Endothelial cell of umbilical vein (primary cell): ENCODE results near the gene SELPLG. TPM values are rescaled to one million over a fixed set of nuclear protein-coding genes. Genes with fewer than 3 reads are reported as not detected.

ENCODE experiments used
- BruUV-seq: library from RNA; stranded (reverse); fragments of 400-500 nt; replicated peaks from 2 replicates; lab custom pipeline; 2021; lab: Mats Ljungman, UMichigan
- CTCF ChIA-PET: fragments of 300-600, 350-600 bp; sonication (Branson Sonifier 250); formaldehyde crosslinking; loops from one replicate; lab custom pipeline; 2021; ENCODE audit warnings: antibody characterized with exemption, inconsistent platforms; lab: Charles Lee
- POLR2A ChIA-PET: fragments of 300-600, 350-600 bp; sonication (Branson Sonifier 250); formaldehyde crosslinking; loops from one replicate; lab custom pipeline; 2021; ENCODE audit warnings: antibody characterized with exemption, inconsistent platforms; lab: Charles Lee
- DNase-seq: peaks from one replicate; pipeline ENCODE4 v3.0.0-alpha.2; 2011; ENCODE audit warnings: low read depth, low spot score
- FAIRE-seq: peaks from 2 replicates; lab custom pipeline; 2011; peaks lifted over from hg19 to GRCh38; lab: Jason Lieb, UNC
- H2AFZ ChIP-seq: 2 replicates; pipeline ENCODE4 v1.6.0; 2012; ENCODE audit warnings: low read depth, low read length, control low read depth, inconsistent platforms
- H3K27ac ChIP-seq: 2 replicates; pipeline ENCODE4 v1.5.1; 2011; ENCODE audit warnings: low read depth, mild to moderate bottlenecking, control low read depth, low read length, moderate library complexity; ENCODE audit not compliant: insufficient read depth
- H3K27me3 ChIP-seq, 2 experiments: 2 replicates each; pipeline versions ENCODE4 v1.6.0 to v1.6.1; 2011; ENCODE audit warnings: low read length in 2 of 2, mixed read lengths in 1 of 2; ENCODE audit not compliant: control insufficient read depth in 2 of 2, insufficient read depth in 2 of 2
- H3K36me3 ChIP-seq, 2 experiments: 2 replicates in 1 of 2; 3 replicates in 1 of 2; pipeline ENCODE4 v1.5.1; 2011; ENCODE audit warnings: low read length in 2 of 2, mild to moderate bottlenecking in 1 of 2, moderate library complexity in 1 of 2; ENCODE audit not compliant: control insufficient read depth in 2 of 2, insufficient read depth in 2 of 2; ENCODE audit errors: extremely low read depth in 1 of 2
- H3K4me1 ChIP-seq: 3 replicates; pipeline ENCODE4 v1.5.1; 2011; ENCODE audit warnings: mild to moderate bottlenecking, low read length; ENCODE audit not compliant: control insufficient read depth, insufficient read depth; ENCODE audit errors: extremely low read depth
- H3K4me2 ChIP-seq: 2 replicates; pipeline ENCODE4 v1.6.1; 2011; ENCODE audit warnings: low read length, control low read depth, mixed read lengths; ENCODE audit not compliant: insufficient read depth
- H3K4me3 ChIP-seq, 3 experiments: fragments of 200-600 bp in 1 of 3; sonication (generic), shearing (Covaris generic) in 1 of 3; replicated peaks in 1 of 3; 2 replicates each; pipeline ENCODE4 v1.5.1; 2011 to 2016; ENCODE audit warnings: control low read depth in 3 of 3, low read length in 3 of 3, mild to moderate bottlenecking in 2 of 3, inconsistent platforms in 1 of 3, low read depth in 1 of 3, moderate library complexity in 1 of 3; ENCODE audit not compliant: insufficient read depth in 1 of 3
- H3K79me2 ChIP-seq: 2 replicates; pipeline ENCODE4 v1.6.0; 2012; ENCODE audit warnings: low read length, inconsistent platforms; ENCODE audit not compliant: control insufficient read depth, insufficient read depth
- H3K9ac ChIP-seq: replicated peaks from 2 replicates; pipeline ENCODE3; 2011; ENCODE audit warnings: low read length, control low read depth; ENCODE audit not compliant: insufficient read depth; ENCODE audit errors: extremely low read depth
- H3K9me1 ChIP-seq: replicated peaks from 3 replicates; pipeline ENCODE4 v1.6.0; 2011; ENCODE audit warnings: mild to moderate bottlenecking, low read length; ENCODE audit not compliant: control insufficient read depth, insufficient read depth; ENCODE audit errors: extremely low read depth
- H3K9me3 ChIP-seq: replicated peaks from 2 replicates; pipeline ENCODE4 v1.5.1; 2012; ENCODE audit warnings: low read length, inconsistent platforms; ENCODE audit not compliant: control insufficient read depth, insufficient read depth
- H4K20me1 ChIP-seq: replicated peaks from 2 replicates; pipeline ENCODE3; 2011; ENCODE audit warnings: mild to moderate bottlenecking, low read length; ENCODE audit not compliant: control insufficient read depth, insufficient read depth; ENCODE audit errors: extremely low read depth
- CTCF ChIP-seq, 2 donors: IDR thresholded peaks; 1 replicate in 1 of 2; 2 replicates in 1 of 2; pipeline ENCODE4 v1.5.1; 2011; ENCODE audit warnings: low read length in 2 of 2, mild to moderate bottlenecking in 2 of 2, moderate library complexity in 2 of 2, control low read depth in 1 of 2, inconsistent platforms in 1 of 2, low read depth in 1 of 2; ENCODE audit not compliant: insufficient read depth in 1 of 2; ENCODE audit errors: extremely low read depth in 1 of 2
- EZH2 ChIP-seq: IDR thresholded peaks from 2 replicates; pipeline ENCODE4 v1.6.1; 2012; ENCODE audit warnings: borderline replicate concordance, low read depth, mild to moderate bottlenecking, moderate library complexity, low read length, inconsistent platforms; ENCODE audit not compliant: severe bottlenecking
- FOS ChIP-seq: IDR thresholded peaks from 2 replicates; pipeline ENCODE4 v1.6.1; 2011; ENCODE audit warnings: mild to moderate bottlenecking, low read length, moderate library complexity, borderline replicate concordance; ENCODE audit not compliant: insufficient read depth
- GATA2 ChIP-seq: IDR thresholded peaks from 2 replicates; pipeline ENCODE4 v1.7.0; 2011; ENCODE audit warnings: low read depth, mild to moderate bottlenecking, moderate library complexity, mixed read lengths, low read length; ENCODE audit not compliant: insufficient read length, insufficient read depth
- JUN ChIP-seq: IDR thresholded peaks from 2 replicates; pipeline ENCODE4 v1.6.1; 2011; ENCODE audit warnings: borderline replicate concordance, low read depth; ENCODE audit not compliant: insufficient read length, insufficient read depth
- MAX ChIP-seq: IDR thresholded peaks from 2 replicates; pipeline ENCODE4 v1.6.1; 2011; ENCODE audit not compliant: insufficient read depth, insufficient read length
- MYC ChIP-seq: IDR thresholded peaks from one replicate; pipeline ENCODE4 v1.6.1; 2011; ENCODE audit warnings: mild to moderate bottlenecking, low read depth, low read length
- POLR2A ChIP-seq: IDR thresholded peaks from 2 replicates; pipeline ENCODE4 v1.6.1; 2012; ENCODE audit warnings: low read depth, mild to moderate bottlenecking, control low read depth, low read length
- POLR2AphosphoS5 ChIP-seq: IDR thresholded peaks from 2 replicates; pipeline ENCODE4 v1.6.1; 2012; ENCODE audit warnings: low read depth, mild to moderate bottlenecking, control low read depth, low read length, moderate library complexity; ENCODE audit not compliant: insufficient read depth
- dilution Hi-C: fragments of 300-500 bp; cut with MboI; formaldehyde crosslinking; loops from one replicate; pipeline ENCODE4 v1.15.0; 2019; ENCODE audit warnings: low sequenced_read_pairs; ENCODE audit not compliant: extremely low pct_ligation_motif_present
- intact Hi-C: fragments of 100-400 bp; cut with micrococcal nuclease; formaldehyde crosslinking; loops from one replicate; pipeline ENCODE4 v1.10.0; 2022
- polyA plus RNA-seq, 4 experiments: library from polyadenylated mRNA; depleted of rRNA in 3 of 4; stranded (reverse) in 3 of 4; unstranded in 1 of 4; fragments of >200 nt; gene quantifications; 2 replicates each; pipeline versions ENCODE4 v1.2.1 to v1.2.3, GENCODE V29; 2011 to 2012; ENCODE audit warnings: missing spikeins in 1 of 4
- total RNA-seq: library from RNA; stranded (reverse); gene quantifications from 2 replicates; pipeline ENCODE4 v1.2.3, GENCODE V29; 2021

The SELPLG gene
- total and polyA plus RNA-seq, 2 donors (not counting 3 experiments of a cell fraction or from before 2014, with no cell fraction given), result 1.0 to 1.2 TPM

- no TSS peak for BruUV-seq
- Histone ChIP-seq H3K9me1 (no peaks in the 10 kb centered on the region), H3K9me3 (no peaks in the 10 kb centered on the region), H3K4me1 (no peaks in the 10 kb centered on the region), H3K27me3 (peaks cover 0 to 4% of the 10 kb centered on the region in 2 experiments), H3K4me2 (no peak overlapping the region), H3K79me2 (no peaks in the 10 kb centered on the region), H2AFZ (no peak overlapping the region), H3K36me3 (no peaks in the 10 kb centered on the region), H4K20me1 (no peaks in the 10 kb centered on the region), H3K4me3 (no peak overlapping the region), H3K27ac (no peak overlapping the region), H3K9ac (no peak overlapping the region)
- dilution Hi-C loops (no loop called here), intact Hi-C loops (no loop called here)
- ChIA-PET CTCF (no interaction called here), POLR2A (no interaction called here)
- FAIRE-seq (no peak), DNase-seq (no peak)
- TF ChIP-seq MYC, result no peak
- TF ChIP-seq FOS, result no peak
These were observed 44.5 kb downstream of the SELPLG start for GRCh38 chr12:108589028-108589839.

- dilution Hi-C loops, result no loop called here
- CTCF ChIA-PET, result no interaction called here
- Histone ChIP-seq H3K9ac (no peak overlapping the region), H3K4me2 (no peak overlapping the region), H2AFZ (no peak overlapping the region), H3K4me3 (no peak overlapping the region), H3K27ac (no peak overlapping the region), H3K4me1 (no peaks in the 10 kb centered on the region), H3K79me2 (no peaks in the 10 kb centered on the region), H4K20me1 (no peaks in the 10 kb centered on the region), H3K27me3 (peaks cover 0 to 4% of the 10 kb centered on the region in 2 experiments), H3K36me3 (no peaks in the 10 kb centered on the region), H3K9me3 (no peaks in the 10 kb centered on the region), H3K9me1 (no peaks in the 10 kb centered on the region)
- POLR2A ChIA-PET, result no interaction called here
- TF ChIP-seq JUN (no peak), CTCF (IDR thresholded peaks at IDR 0.05; ENCODE audit: extremely low read depth in 1 of 2, insufficient read depth in 1 of 2, low read depth in 1 of 2, low read length in 2 of 2) (no peak), GATA2 (no peak), POLR2AphosphoS5 (no peak), MYC (no peak), EZH2 (no peak), FOS (no peak), MAX (no peak), POLR2A (no peak)
- intact Hi-C loops, result no loop called here
- BruUV-seq, result no TSS peak
- no peak for DNase-seq
- FAIRE-seq, result no peak
These were observed 45.9 kb downstream of the SELPLG start for GRCh38 chr12:108587826-108588225.
